SK-N-MC (cell line): Measurements from ENCODE around the gene KLHL35.

Experiments used
- EZH2 ChIP-seq: fragments of 200-600 bp; sonication (generic); IDR thresholded peaks from one replicate; pipeline ENCODE4 v1.6.1; 2017; ENCODE audit warnings: antibody characterized with exemption
- POLR2AphosphoS5 ChIP-seq: IDR thresholded peaks from 2 replicates; pipeline ENCODE4 v1.6.1; 2012; ENCODE audit warnings: mild to moderate bottlenecking, low read depth, low read length, borderline replicate concordance

GRCh38 chr11:75462117-75462653, 29.2 kb upstream of the KLHL35 start:
- TF ChIP-seq EZH2 (no peak), POLR2AphosphoS5 (no peak)
